Head of caudate nucleus (tissue), 42 donors: ENCODE data around the gene PPP1R9B.

Experiments
- DNase-seq, 42 donors: peaks; one replicate each; pipeline versions ENCODE4 v3.0.0 to v3.0.0-alpha.2; 2020 to 2021; ENCODE audit warnings: mixed read lengths in 7 of 42
- intact Hi-C: fragments of 100-400 bp; cut with DNase I; formaldehyde crosslinking; loops from one replicate; pipeline ENCODE4 v1.15.0; 2022

PPP1R9B gene

GRCh38 chr17:50090971-50091917, 59.2 kb downstream of the PPP1R9B start:
- DNase-seq = no peak
- intact Hi-C loops = no loop called here

DNA sequence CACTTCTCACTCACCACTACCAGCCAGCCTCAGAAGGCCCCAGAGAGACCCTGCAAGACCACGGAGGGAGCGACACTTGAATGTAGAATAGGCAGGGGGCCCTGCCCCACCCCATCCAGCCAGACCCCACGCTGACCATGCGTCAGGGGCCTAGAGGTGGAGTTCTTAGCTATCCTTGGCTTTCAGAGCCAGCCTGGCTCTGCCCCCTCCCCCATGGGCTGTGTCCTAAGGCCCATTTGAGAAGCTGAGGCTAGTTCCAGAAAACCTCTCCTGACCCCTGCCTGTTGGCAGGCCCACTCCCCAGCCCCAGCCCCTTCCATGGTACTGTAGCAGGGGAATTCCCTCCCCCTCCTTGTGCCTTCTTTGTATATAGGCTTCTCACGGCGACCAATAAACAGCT, 60.4 kb downstream of the PPP1R9B start:
- intact Hi-C loops = no loop called here
- DNase-seq = no peak

- intact Hi-C loops = loop anchor here (5.0 kb wide), 1 partner anchor 62 kb away; no protein-coding TSS in a partner anchor
- no peak for DNase-seq
Measured at GRCh38 chr17:50088952-50089825, 61.3 kb downstream of the PPP1R9B start.

DNA sequence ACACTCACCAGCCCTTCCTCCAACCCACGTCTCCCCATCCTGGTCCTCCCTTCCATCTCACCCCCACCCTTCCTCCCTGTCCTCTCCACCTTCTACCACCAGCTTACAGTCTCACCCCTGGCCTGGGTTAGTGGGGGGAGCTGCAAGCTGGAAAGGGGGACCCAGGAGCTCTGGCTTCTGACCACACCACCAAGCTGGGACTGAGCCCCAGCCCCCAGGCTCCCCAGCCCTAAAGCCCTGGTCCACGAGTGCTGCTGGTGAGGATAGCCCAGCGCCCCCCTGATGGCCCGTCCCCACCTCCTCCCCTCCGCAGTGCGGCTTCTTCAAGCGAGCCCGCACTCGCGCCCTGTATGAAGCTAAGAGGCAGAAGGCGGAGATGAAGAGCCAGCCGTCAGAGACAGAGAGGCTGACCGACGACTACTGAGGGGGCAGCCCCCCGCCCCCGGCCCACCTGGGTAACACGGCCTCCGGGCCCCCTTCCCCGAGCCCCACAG, 62.5 kb downstream of the PPP1R9B start:
- no peak for DNase-seq
- intact Hi-C loops = loop anchor here (5.0 kb wide), 1 partner anchor 61 kb away; no protein-coding TSS in a partner anchor

- DNase-seq = peak in 37 of 42 donors; percentile 32 to 83 (median 63)
- intact Hi-C loops = loop anchor here (5.0 kb wide), 1 partner anchor 60 kb away; no protein-coding TSS in a partner anchor
Measured at GRCh38 chr17:50087246-50087911, 63.1 kb downstream of the PPP1R9B start.
